ENCODE results near the gene COL2A1.

The COL2A1 gene

DNA sequence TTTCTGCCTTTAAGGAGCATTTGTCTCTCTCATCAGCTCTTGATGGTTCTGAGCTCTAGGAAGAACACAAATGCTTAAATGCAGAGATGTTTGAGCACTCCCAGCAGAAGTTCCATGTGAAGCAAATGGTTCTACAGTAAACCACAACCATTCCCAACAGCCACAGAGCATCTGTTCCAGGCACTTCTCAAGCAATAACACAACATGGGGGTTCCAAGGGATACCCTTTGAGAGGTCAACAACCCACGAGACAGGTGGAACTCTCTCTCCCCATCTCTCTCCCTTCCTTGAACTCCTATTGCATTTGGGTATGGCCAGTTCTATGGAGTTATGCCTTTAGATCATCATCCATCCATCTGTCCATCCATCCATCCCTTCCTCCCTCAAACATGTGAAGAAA, 5.2 kb upstream of the COL2A1 start:
- DNase-seq: no peak

DNA sequence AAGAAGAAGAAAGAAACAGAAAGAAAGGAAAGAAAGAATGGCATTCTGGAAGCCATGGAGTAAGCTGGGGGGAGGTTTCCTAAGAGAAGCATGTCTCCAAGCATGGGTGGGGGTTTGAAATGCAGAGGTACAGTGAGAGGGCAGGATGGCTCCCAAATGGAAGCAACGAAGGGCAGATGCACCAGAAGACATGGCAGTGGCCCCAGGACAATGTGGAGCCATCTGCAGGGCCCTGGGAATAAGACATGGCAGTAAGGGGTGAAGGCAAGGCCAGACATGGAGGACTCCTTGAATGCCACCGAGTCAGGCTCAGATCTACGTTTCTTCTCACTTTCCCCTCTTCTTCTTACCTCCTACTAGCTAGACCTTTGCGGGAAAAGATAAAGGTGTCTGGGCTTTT, 4.7 kb upstream of the COL2A1 start:
- no peak for DNase-seq

DNA sequence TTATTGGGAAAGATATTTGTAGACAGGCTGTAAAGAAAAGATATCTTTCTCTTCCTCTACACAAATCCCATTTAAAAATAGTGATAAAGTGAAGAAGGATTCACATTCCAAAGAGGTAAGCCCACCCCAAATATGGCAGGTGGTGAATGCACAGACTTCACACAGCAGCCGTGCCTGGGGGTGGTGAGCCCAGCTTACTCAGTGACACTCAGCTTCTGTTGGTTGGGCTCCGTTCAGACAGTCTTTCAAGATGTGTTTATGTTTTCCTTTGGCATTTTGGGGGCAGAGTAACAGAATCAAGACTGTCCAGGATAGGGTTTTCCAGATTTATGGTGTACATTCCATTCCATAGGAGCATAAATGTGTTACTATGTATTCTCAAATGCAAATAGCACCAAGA, 4.1 kb upstream of the COL2A1 start:
- no peak for DNase-seq

DNA sequence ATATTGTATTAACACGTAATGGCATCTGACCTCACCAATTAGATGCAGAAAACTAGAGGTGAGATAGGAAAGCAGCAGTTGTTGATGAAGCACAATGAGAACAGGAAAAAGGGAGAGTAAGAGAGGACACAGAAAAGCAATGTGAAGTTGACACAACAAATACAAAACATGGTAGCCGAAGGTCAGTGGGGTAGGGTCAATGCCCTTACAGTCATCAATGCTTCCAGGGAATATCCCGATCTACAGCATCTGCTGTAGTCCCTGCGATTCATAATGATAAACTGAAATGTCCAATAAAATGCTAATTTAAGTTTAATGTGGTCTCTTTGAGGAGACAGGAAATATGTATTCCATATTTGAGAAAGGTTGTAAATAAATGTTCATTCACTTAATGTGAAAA, 2.9 kb upstream of the COL2A1 start:
- no peak for DNase-seq

DNA sequence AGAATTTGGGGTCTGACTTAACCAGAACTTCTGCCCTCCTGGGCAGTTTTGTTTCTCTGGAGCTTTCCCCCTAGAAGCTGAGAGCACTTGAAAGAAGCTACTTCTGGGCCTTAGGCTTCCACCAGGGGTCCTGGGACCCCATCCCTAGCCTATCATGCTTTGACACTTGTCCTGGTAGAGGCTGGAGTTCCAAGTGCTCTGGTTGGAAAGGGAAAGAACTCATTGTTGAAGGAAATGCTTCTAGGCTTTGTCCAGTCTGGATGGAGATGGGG, 1.4 kb upstream of the COL2A1 start:
- DNase-seq: no peak

DNA sequence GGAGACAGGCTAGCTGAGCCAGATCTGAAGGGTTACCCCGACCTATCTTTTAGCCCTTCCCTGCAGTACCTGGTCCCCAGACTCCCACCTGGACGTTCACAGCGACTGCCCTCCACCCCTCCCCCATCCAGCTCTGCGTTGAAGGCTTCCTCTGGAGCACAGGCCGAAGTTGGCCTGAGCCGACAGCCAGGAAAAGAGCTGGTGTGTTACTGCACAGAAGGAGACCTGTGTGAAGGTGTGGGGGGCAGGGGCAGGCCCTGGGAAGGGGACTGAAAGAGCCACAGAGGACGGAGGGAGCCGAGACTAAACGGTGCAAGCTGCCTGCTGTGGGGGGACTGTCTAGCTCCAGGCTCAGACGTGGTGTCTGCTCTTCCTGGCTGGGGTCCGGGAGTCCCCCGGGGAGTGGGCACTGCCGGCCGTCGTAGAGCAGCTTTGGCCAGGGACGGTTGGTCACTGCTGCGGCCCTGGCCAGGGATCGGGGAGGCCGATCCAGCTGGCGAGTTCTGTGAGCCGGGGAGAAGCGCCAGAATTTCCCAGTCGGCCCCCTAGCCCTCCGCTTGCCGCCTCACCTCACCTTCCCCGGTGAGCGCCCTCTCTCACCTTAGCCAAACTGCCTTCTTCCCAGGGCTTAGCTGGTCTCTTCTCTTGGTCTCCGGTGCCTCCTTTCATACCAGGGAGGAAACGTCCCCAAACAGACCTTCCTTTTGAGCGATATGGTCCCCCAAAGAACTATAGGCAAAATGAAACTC, 899 bp upstream of the COL2A1 start:
- no peak for DNase-seq

DNA sequence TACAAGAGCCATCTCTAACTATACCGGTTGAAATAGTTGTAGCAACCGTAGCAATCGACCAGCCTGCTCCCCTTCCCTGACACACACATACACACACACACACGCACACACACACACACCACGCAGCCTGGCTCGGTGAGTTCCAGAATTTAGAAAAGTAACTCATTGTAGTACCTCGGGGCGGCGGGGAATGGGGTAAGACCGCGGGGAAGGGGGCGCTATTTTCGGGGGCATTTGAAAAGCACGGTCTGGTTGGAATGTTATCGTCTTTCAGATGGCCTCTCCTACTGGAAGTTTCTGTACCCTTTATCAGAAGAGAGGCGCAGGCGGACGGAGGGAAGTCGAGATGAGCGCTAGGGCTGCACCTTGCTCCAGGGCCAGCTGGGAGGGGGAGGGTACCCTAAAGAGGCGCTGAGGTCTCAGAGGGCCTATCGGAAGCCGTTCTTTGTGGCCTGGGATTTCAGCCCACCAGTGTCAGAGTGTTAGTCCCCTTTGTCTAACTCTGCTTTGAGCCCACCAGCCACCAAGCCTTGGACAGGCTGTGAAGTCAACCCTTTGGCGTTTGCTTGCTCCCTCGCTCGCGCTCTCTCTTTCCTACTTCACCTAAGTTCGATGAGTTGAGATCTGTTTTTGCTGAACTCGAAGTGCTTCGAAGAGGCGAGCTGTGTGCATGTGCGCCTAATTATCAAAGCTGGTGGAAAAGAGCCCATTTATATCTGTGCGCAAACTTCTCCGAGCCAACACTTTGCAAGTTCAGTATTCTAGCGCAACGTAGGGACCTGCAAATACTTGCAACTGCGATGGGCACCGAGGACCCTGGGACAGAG, 837 bp downstream of the COL2A1 start:
- DNase-seq: no peak

DNA sequence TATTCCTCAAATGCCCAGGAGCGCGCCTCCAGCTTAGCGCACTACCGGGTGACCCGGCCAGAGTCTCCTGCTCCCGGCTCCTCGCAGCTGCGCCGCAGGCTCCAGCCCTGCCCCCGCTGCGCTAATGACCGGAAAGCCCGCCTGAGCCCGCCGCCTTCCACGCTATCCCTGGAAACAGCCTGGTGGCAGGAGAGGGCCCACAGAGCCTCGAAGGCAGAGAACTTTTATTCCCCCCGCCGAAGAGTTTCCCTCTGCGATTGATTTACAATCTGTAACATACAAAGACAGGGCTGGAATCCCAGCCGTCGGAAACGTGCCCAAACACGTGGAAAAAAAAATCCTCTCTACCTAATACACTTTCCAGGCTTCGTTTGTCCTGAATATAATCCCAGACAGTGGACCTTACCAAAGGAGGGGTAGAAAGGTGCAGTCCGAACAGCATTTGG, 1.5 kb downstream of the COL2A1 start:
- no peak for DNase-seq

DNA sequence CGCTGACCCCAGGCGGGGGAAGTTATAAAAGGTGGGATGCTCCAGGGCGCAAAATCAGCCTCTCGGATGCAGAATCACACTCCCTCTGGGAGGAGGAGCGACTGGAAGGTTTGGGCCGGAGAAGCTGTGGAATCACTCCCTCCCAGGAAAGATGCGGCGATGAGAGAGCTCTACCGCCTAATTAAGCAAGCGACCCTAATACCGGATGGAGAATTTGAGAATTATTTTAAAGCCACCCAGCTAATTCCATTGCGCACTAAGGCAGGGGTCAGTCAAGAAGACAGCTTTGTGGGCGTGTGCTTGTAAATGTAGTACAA, 1.9 kb downstream of the COL2A1 start:
- no peak for DNase-seq

DNA sequence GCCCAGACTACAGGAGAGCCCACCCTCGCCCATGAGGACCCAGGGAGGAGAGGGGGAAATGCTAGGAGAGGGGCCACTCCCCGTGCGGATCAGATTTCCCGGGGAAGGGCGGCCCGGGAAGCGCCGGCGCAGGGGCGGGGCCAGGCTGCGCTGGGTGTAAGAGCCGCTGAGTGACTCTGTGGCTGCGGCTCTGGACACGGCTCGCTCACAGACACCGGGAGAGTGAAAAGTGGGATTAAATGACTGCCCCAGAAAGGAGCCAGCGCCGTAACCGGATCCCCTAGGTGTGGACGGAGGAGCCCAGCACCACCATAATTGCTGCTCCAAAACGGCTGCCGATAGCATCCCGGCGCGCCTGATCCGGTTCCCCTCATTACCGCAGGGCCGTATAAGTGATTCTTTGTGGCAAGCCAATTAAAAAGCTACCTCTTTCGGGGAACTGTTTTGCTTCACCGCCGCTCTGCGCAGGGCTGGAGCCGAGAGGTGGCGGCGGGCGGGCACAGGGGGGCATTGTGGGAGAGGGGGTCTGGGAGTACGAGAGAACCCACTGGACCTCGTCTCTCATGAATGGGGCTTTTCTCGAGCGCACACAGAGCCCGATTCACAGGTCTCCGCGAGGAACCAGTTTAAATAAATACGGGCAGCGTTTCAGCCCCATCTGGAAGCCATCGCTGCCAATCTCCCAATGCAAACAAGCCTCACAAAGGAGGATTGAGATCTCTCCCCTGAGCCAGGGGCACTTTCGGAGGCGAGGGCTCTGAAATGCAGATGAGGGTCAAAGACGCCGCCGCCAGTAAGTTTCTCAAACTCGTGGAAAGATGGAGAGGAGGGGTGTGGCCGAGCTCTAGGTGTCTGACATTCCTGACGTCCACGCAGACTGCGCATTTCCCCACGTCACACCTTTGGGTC, 2.5 kb downstream of the COL2A1 start:
- DNase-seq: no peak

DNA sequence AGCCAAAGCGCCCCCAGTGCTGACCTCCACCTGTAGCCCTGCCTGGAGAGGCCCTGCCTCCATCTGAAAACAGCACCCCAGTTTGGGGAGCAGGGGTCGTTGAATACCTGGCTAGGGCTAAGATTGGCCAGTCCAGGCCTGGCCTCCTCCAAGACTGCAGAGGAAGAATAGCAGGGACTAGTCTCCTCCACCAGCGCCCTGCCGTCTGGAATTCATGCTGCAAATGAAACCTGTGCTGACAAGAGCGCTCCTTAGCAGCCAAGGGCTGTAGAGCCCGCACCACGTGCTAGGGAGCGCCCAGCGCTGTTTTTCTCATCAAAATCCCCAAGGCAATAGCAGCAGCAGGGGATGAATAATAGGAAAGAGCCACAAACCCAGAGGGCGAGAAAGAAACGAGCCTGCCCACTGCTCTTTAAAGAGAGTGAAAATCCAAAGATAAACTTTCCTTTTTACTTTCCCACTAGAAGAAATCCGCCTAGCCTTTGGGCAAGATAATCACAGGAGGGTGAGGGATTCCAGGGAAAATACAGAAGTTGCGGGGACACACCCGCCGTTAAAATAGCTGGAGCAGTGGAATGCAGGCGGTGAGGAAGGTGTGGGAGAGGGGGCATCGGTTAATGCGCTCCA, 3.3 kb downstream of the COL2A1 start:
- DNase-seq: no peak

DNA sequence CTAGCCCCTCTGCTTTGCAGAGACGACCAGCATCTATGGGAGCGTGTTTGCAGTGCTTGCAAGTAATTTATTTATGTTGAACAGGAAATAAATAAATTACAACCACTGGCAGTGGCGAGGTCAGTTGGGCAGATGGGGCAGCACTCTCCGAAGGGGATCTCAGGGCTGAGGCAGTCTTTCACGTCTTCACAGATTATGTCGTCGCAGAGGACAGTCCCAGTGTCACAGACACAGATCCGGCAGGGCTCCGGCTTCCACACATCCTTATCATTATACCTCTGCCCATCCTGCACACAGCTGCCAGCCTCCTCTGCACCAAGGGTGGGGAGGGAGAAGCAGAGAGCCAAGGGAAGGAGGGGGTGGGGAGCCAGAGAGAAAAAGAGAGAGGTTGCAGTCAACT, 4.5 kb downstream of the COL2A1 start:
- no peak for DNase-seq

DNA sequence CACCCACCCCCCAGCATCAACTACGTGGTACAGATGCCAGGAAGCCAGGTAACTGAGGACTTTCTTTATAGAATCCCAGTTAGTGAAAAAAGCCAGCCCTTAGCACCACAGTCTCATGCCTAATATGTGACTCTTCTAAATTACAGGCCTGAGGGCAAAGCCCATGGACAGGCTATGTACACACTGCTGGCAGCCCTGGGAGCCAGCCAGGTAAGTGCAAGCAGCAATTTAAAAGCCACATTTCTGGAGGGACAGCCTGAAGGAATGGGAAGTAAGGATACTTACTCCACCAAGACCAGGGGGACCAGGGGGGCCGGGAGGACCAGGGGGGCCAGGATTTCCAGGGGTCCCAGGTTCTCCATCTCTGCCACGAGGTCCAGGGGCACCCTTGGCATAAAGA, 7.0 kb downstream of the COL2A1 start:
- DNase-seq: no peak

DNA sequence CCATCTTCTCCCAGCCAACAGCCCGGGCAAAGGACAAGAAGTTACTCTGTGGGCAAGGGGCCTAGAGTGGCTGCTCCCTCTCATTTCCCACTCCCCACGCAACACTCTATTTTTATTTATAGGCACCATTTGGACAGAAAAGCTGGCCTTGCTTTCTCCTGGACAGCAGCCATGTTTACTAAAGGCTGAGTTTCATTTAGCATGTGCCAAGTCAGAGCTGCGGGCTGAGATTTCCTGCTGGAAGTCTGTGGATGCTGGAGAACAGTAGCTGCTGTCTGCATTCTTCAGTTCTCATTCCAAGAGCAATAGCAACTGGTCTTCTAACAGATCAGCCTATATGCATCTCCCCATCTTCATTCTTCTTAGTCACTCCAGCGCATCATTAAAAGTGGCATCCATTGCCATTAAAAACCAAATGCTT, 8.3 kb downstream of the COL2A1 start:
- no peak for DNase-seq

DNA sequence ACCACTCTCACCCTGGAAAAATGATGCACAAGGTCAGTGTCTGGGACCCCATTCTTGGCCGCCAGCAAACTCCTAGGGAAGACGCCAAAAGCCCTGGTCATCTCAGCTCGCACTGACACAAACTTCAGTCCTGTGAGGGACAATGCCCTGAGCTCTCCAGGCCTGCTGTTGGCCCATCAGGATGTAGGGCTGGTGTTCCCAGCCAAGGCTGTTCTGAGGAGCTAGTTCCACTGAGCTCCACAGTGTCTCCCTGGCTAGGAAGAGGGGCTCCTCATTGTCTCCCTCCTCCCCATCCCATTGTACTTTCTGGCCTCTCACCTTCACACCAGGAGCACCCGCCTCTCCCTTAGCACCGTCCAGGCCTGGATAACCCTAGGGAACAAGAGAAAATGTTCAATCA, 10.8 kb downstream of the COL2A1 start:
- DNase-seq: no peak

DNA sequence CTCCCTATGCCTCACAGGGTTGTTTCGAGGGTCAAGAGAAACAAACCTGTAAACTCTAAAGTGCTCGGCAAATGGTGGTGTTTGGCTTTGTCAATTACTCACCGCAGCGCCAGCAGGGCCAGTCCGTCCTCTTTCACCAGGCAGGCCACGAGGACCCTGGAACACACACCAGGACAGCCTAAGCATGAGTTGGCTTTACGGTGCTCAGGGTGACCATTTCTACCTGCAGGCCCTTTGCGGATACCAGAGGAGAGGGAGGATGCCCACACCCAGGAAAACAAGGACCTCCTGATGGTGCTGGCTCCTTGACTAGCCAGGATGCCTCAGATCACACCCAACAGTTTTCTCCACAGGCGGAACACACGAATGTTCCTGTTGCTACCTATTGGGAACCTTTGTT, 11.5 kb downstream of the COL2A1 start:
- DNase-seq: no peak

DNA sequence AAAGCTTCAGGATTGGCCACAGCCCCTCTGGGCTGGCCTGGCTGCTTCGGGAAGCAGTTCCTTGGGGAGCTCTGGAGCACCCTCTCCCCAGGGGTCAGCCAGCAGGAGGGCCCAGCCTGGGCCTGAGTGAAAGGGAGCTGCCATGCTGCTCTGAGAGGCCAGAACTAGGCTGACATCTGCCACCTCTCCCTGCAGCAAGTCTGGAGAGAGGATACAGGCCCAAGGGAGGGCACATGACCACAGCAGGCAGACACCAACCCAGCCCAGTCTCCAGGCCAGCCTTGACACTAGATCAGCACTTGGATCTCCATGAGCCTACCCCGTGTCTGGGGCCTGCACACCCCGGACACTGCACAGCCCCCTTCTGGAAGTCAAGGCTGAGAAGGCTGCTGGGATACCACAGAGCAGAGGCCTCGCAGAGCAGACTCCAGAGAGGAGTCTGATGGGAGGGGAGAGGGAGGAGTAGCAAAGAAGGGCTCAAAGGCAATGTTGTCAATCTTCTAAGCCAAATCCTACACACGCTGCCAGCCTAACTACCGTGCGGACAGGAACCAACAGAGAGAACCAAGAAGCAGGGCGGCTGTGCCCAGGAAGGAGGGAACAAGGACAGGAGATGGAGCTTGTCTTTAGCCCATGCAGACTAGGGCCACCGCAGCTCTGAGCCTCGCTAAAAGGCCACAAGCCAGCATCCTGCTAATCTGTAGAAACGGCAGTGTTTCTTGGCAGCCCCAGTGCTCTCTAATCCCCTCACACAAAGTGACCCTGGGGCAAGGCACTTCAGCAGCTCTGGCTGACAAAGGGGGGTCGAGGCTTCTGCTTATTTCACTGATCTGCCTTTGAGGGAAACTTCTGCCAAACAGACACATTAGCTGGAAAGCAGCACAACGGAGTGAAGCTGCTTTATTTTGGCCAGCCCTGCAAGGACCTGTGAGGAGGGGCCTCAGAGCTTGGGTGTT, 12.9 kb downstream of the COL2A1 start:
- DNase-seq: no peak

DNA sequence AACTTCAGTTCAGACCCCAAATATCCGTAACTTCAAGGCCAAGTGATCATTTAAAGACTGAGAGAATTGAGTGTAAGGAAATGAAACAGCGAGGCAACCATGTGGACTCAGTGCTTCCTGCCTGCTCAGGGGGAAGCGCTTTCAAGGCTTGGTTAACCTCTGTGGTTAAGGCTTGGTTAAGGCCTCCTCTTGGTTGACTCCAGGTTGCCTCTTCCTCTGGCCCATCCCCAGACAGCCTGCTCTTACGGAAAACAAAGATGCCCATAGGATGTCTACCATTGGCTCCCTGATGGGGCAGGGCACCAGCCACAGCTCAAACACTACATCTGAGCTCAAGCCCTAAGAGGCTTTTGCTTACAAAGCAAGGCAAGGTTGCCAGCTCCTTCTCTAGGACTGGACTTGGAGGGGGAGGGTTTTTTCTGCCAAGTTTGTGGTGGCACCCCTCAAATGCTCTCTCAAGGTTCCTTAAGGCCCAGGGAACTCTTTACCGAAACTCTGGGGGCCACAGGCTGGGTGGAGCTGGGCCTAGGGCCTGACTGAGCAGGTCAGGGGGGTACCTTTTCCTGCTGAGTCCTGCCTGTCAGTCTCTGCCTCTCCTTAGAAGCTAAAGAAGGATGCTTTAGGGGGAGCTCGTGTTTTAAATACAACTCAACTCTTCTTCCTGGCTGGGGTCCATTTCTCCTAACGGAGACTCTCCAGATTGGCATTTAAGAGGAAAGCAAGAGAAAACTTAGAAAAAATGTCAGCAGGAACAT, 13.7 kb downstream of the COL2A1 start:
- DNase-seq: peak; percentile 87

DNA sequence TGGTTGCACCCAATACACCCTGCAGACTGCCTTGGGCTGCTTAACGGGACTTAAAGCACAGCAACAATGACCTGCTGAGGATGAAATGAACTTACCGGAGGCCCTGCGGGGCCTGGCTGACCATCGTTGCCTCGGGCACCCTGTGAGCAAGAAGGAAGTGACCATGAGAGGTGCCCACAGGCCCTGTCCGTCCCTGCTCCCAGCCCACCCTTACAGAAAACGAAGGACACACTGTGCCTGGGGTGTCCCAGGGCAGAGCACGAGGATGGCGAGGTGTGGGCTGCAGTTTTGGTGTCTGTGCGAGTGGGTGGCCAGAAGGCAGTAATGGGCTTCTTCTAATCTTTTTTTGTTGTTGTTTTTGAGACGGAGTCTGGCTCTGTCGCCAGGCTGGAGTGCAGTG, 14.6 kb downstream of the COL2A1 start:
- no peak for DNase-seq

DNA sequence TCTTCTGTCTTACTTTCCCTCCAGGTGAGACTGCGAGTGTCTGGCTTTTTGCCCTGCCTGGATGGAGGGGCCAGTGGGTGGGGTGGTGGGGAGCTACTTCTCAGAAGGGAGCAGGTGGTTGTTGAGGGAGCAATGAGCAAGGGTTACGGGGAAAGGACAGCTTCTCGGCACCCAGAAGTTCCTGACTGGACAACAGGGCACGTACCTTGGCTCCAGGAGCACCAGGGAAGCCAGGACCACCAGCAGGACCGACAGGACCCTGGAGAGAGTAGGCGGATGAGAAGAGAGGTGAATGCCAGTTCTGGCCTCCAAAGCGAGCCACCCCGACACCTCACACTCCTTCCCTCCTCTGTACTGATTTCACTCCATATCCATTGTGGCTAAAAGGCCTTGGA, 15.3 kb downstream of the COL2A1 start:
- DNase-seq: no peak

Measured in activated CD4-positive, alpha-beta T cell treated with anti-CD3 and anti-CD28 coated beads, Interleukin-10, Interleukin-2, amounts not matched to agents 100 ng/mL and 50 ng/mL, durations not matched to agents 16 hours and 8 hours (primary cell).